Astrocyte (in vitro differentiated cells and primary cell): ENCODE results near the gene MLIP.

ENCODE experiments used
- EZH2 ChIP-seq: IDR thresholded peaks from 2 replicates; pipeline ENCODE4 v1.6.1; 2012; ENCODE audit warnings: mild to moderate bottlenecking, low read length, inconsistent platforms; ENCODE audit not compliant: insufficient read depth
- TF ChIP-seq, protein P1 (sequence below): IDR thresholded peaks from 2 replicates; pipeline ENCODE4 v1.5.1; 2011; ENCODE audit warnings: low read depth, mild to moderate bottlenecking, inconsistent platforms, low read length, moderate library complexity; ENCODE audit not compliant: insufficient read depth

DNA sequence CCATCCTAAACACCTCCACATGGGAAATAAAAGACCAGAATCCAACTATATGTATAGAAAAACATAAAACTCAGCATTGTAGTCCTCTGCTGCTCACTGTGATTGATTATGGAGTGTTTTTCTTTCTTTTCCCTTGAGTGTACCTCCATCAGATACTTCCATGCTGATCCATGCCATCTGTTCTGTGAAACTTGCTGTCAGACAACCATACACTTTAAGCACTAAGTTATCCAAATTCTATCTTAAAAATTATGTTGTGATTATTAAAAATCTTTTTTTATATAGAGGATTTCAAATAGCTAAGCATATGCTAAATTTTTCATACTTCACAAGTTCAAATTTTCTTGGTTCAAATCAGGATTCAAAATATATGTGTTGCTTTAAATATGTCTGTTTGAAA is 105.1 kb downstream of the MLIP start:
- TF ChIP-seq, protein P1, sequence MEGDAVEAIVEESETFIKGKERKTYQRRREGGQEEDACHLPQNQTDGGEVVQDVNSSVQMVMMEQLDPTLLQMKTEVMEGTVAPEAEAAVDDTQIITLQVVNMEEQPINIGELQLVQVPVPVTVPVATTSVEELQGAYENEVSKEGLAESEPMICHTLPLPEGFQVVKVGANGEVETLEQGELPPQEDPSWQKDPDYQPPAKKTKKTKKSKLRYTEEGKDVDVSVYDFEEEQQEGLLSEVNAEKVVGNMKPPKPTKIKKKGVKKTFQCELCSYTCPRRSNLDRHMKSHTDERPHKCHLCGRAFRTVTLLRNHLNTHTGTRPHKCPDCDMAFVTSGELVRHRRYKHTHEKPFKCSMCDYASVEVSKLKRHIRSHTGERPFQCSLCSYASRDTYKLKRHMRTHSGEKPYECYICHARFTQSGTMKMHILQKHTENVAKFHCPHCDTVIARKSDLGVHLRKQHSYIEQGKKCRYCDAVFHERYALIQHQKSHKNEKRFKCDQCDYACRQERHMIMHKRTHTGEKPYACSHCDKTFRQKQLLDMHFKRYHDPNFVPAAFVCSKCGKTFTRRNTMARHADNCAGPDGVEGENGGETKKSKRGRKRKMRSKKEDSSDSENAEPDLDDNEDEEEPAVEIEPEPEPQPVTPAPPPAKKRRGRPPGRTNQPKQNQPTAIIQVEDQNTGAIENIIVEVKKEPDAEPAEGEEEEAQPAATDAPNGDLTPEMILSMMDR, result no peak
- no peak for TF ChIP-seq EZH2
